ENCODE measurements around the gene OR1F1. TPM values are rescaled to one million over a fixed set of nuclear protein-coding genes. Genes with fewer than 3 reads are reported as not detected.

OR1F1 gene
- total and polyA plus RNA-seq, 2 experiments from 2014 or later = 0.38 TPM; not detected in 1

DNA sequence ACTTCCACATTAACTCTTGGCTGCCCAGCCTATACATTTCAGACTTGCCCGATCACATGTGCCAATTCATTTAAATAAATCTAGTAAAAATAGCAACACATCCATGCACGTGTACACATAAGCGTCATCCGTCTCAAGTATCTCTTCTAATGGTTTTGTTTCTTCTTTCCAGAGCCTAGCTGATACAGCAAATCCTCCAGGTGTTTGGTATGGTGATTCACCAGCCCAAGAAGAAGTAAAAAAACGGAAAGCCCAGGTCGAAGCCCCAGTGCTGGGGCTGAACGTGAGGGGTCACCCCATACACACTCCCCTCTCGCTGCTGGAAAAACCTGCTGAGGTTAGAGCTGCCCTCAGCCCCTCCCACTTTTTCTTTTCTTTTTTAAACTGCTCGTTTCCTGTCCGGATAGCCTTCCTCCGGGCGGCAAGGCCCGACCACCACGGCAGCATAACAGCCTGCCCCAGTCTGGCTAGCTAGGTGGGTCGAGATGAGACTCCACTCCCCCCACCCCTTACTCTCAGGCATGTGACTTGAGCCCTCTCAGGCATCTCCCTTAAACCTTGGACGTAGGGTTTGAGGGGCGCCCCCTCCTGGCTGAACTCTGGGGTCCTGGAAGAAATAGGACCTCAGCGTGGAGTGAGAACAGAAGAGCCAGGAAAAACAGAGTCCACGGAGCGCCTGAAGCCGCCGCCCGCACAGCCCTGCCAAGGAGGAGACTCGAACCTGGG is 13.9 kb upstream of the OR1F1 start:
- no peaks in the 10 kb centered on the region for H3K9me2 ChIP-seq (ENCODE audit: insufficient read depth)
- peaks cover 26% of the 10 kb centered on the region for H3K27me3 ChIP-seq (ENCODE audit: insufficient read depth)
- H3K79me2 ChIP-seq (replicated peaks; ENCODE audit: insufficient read depth) = no peaks in the 10 kb centered on the region
- peaks cover 3% of the 10 kb centered on the region; the same call in 1 of the 2 replicates for H3K4me1 ChIP-seq (ENCODE audit: insufficient read depth)
- Mint-ChIP-seq H3K27ac (peak overlapping the region; percentile 56; the same call in 1 of the 2 replicates), H3K27me3 (ENCODE audit: insufficient read depth, low read depth, poor library complexity) (peaks cover 56% of the 10 kb centered on the region), H3K4me3 (peak overlapping the region; percentile 71), H3K9me3 (peaks cover 11% of the 10 kb centered on the region; the same call in 2 of the 3 replicates), H3K36me3 (ENCODE audit: low read depth) (peaks cover 3% of the 10 kb centered on the region; the same call in 2 of the 3 replicates), H3K4me1 (peaks cover 21% of the 10 kb centered on the region)
- TF ChIP-seq POLR2AphosphoS5 (IDR thresholded peaks at IDR 0.05; ENCODE audit: low read depth) = 0 out of 2 replicates have a peak, but pooled peaks have one; percentile 16
- no peak for TF ChIP-seq JUNB (IDR thresholded peaks at IDR 0.05; ENCODE audit: unreplicated experiment)
- peak; percentile 49 for TF ChIP-seq CREB1 (CRISPR knock-in tag; IDR thresholded peaks at IDR 0.05; ENCODE audit: low read depth)
- TF ChIP-seq REST (IDR thresholded peaks at IDR 0.05; ENCODE audit: unreplicated experiment) = no peak
- TF ChIP-seq CTCF (conservative IDR thresholded peaks at IDR 0.05; ENCODE audit: low read depth in 2 of 2) = peak; percentile 82 to 83
- ATAC-seq = peak; percentile 15
- H3K4me2 ChIP-seq = peak overlapping the region; percentile 84
- H3K36me3 ChIP-seq (ENCODE audit: insufficient read depth) = no peaks in the 10 kb centered on the region
- H2AFZ ChIP-seq = peak overlapping the region; percentile 12; the same call in 1 of the 2 replicates
- H4K20me1 ChIP-seq (replicated peaks; ENCODE audit: insufficient read depth) = no peaks in the 10 kb centered on the region; the same call in none of the 2 replicates
- H3K27ac ChIP-seq (ENCODE audit: low read depth) = peak overlapping the region; percentile 81
- H3F3A ChIP-seq (replicated peaks; ENCODE audit: low read depth) = peaks cover 56% of the 10 kb centered on the region
- peak; percentile 97 for DNase-seq (ENCODE audit: low spot score)
- peak overlapping the region; percentile 85 for H3K4me3 ChIP-seq

GRCh38 chr16:3174618-3175148 is 13.3 kb upstream of the OR1F1 start:
- peaks cover 3% of the 10 kb centered on the region; the same call in 2 of the 3 replicates for H3K36me3 Mint-ChIP-seq (ENCODE audit: low read depth)
- H4K20me1 ChIP-seq (replicated peaks; ENCODE audit: insufficient read depth) = no peaks in the 10 kb centered on the region; the same call in 1 of the 2 replicates
- peaks cover 19% of the 10 kb centered on the region for H3K27me3 ChIP-seq (ENCODE audit: insufficient read depth)
- H3K27ac Mint-ChIP-seq = no peak overlapping the region; the same call in 1 of the 2 replicates
- H3K4me2 ChIP-seq = peak overlapping the region; percentile 84
- H3K27me3 Mint-ChIP-seq (ENCODE audit: insufficient read depth, low read depth, poor library complexity) = peaks cover 50% of the 10 kb centered on the region
- no peaks in the 10 kb centered on the region for H3K79me2 ChIP-seq (replicated peaks; ENCODE audit: insufficient read depth)
- H3F3A ChIP-seq (replicated peaks; ENCODE audit: low read depth) = peaks cover 49% of the 10 kb centered on the region
- DNase-seq (ENCODE audit: low spot score) (peak; percentile 56), ATAC-seq (no peak)
- peaks cover 21% of the 10 kb centered on the region for H3K4me1 Mint-ChIP-seq
- peak overlapping the region; percentile 71 for H3K4me3 Mint-ChIP-seq
- H2AFZ ChIP-seq = peak overlapping the region; percentile 94
- peak overlapping the region; percentile 85 for H3K4me3 ChIP-seq
- H3K9me3 Mint-ChIP-seq = peaks cover 11% of the 10 kb centered on the region; the same call in 2 of the 3 replicates
- H3K27ac ChIP-seq (ENCODE audit: low read depth) = no peak overlapping the region
- no peaks in the 10 kb centered on the region for H3K9me2 ChIP-seq (ENCODE audit: insufficient read depth)
- no peaks in the 10 kb centered on the region for H3K36me3 ChIP-seq (ENCODE audit: insufficient read depth)
- peaks cover 3% of the 10 kb centered on the region; the same call in 1 of the 2 replicates for H3K4me1 ChIP-seq (ENCODE audit: insufficient read depth)
- no peak for TF ChIP-seq NANOG (IDR thresholded peaks at IDR 0.05; ENCODE audit: borderline replicate concordance)
- no peak for TF ChIP-seq STAT1 (IDR thresholded peaks at IDR 0.05; ENCODE audit: unreplicated experiment)
- no peak for TF ChIP-seq JUNB (IDR thresholded peaks at IDR 0.05; ENCODE audit: unreplicated experiment)
- TF ChIP-seq EZH2 (IDR thresholded peaks at IDR 0.05; ENCODE audit: low read depth, unreplicated experiment) = no peak
- TF ChIP-seq EZH2phosphoT487 (IDR thresholded peaks at IDR 0.05; ENCODE audit: unreplicated experiment) = no peak
- TF ChIP-seq ZNF331 (CRISPR knock-in tag; IDR thresholded peaks at IDR 0.05; ENCODE audit: low read depth) = no peak
- TF ChIP-seq, protein P1, sequence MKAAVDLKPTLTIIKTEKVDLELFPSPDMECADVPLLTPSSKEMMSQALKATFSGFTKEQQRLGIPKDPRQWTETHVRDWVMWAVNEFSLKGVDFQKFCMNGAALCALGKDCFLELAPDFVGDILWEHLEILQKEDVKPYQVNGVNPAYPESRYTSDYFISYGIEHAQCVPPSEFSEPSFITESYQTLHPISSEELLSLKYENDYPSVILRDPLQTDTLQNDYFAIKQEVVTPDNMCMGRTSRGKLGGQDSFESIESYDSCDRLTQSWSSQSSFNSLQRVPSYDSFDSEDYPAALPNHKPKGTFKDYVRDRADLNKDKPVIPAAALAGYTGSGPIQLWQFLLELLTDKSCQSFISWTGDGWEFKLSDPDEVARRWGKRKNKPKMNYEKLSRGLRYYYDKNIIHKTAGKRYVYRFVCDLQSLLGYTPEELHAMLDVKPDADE (IDR thresholded peaks at IDR 0.05) = no peak
- TF ChIP-seq ZNF114 (CRISPR knock-in tag; IDR thresholded peaks at IDR 0.05) = no peak
- no peak for TF ChIP-seq REST (IDR thresholded peaks at IDR 0.05; ENCODE audit: unreplicated experiment)
